ENCODE data around the gene KCNJ11.
"Not testable (repeated sequence)": the region's sequence is repeated elsewhere in the genome, so short reads cannot be mapped to it uniquely, and the experiment has no call there.

The KCNJ11 gene

DNA sequence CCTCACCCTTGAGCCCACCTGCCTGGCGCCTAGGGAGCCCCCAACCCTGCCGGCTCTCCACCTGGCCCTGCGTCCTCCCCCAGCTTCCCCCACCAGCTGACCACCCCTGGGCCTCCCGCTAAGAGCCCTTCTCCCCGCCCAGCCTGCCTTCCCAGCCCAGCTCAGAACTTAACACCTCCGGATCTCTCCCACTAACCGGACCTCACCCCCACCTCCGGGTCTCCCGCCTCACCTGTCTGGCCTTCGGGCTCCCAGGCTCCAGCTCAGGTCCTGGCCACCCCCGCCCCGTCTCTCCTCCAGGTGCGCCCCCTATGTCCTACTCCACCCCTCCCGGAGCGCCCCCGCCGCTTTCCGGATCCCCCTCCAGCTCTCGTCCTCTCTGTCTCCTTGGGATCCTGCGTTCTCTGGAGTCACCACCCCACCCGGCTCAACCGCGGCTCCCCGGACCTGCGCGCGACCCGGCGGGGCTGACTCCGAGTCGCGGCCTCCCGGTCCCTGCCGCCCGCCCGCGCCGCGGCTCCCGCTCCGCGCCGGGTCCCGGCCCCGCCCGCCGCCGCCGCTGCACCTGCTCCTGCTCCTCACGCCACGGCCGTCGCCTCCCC lies at the start of gene KCNJ11:
Gene KCNJ11 (minus strand): TSS at position 51 of the 602 bp plus-strand sequence. CDS start 568 bp downstream, outside the sequence.
- DNase-seq: peak in 1 of 3 experiments; percentile 90

DNA sequence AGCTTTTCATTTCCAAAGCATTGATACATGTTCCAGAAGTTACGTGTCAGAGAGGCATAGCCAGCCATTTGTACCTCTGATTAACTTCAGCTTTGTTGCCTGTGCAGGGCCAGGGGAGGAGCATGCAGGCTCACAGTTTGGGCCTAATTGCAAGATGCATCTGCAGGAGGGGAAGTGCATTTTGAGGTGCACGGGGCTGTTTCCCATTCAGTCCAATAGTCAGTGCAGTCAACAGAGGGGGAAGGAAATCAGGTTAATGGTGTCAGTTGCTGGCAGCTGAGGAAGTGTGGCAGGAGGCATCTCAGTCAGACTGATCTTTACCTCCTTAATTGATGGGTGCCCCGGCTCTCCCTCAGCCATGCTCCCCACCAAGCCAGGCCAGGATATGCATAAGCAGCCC lies 48.9 kb upstream of the KCNJ11 start:
- DNase-seq: peak in 1 of 3 experiments; percentile 7

GRCh38 chr11:17434108-17434507 lies 45.6 kb upstream of the KCNJ11 start:
- DNase-seq: no peak

- DNase-seq: no peak
Measured at GRCh38 chr11:17432002-17432401, 43.5 kb upstream of the KCNJ11 start.

DNA sequence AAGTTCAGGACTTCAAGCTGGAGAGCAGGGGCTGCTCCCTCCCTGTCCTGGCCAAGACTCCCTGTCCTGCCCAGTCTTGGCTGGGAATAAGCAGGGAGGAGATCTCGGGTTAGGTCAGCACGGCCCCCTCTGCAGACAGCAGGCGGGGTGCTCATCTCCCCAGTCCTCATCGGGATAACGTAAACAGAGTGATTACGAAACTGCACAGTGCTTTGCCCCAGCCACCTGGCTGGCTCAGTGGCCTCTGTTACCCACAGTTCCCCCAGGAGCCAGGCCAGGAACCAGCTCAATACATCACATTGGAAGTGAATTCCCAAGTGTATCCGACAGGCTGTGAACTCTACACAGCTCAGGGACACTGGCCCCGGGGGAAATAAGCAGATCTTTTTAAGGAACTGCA lies 42.7 kb upstream of the KCNJ11 start:
- DNase-seq: no peak

DNA sequence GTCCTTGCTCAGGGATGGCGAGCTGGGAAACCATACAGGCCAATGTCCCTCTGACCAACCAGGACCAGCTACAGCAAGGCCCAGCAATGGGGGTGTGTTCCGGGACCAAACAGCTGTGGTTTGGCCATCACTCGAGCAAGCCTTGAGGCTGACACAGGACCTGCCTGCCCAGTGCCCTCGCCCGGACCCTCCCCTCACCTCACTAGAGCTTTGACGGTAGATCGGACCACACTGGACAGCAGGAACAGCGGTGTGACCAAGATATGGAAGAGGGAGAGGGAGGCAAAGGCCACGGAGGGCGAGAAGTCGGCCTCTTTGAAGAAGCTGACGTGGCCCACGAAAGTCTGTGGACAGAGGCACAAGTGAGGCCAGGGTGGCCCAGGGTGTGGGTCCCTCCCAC lies 42.2 kb upstream of the KCNJ11 start:
- no peak for DNase-seq

DNA sequence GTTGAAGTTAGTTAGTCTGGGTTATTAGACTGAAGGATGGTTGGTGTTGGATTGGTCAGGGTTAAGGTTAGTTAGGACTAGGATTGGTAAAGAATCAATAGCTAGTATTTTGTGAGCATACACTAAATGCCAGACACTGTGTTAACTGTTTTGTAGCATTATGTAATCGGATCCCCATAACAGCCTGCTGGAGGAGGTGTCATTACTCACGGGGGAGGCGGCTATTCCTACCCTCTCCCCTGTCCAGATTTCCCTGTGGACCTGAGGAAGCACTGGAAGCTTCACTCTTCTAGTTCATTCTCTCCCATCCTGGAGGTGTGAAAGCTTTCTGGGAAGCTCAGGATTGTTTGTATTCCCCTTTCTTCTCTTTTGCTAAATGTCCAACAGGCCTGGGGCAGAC lies 40.5 kb upstream of the KCNJ11 start:
- DNase-seq: peak in 1 of 3 experiments; percentile 19

GRCh38 chr11:17428261-17428660 lies 39.8 kb upstream of the KCNJ11 start:
- no peak for DNase-seq

GRCh38 chr11:17426233-17426632 lies 37.8 kb upstream of the KCNJ11 start:
- DNase-seq: not testable (repeated sequence)

- no peak for DNase-seq
Measured at GRCh38 chr11:17423533-17424310, 35.3 kb upstream of the KCNJ11 start.

DNA sequence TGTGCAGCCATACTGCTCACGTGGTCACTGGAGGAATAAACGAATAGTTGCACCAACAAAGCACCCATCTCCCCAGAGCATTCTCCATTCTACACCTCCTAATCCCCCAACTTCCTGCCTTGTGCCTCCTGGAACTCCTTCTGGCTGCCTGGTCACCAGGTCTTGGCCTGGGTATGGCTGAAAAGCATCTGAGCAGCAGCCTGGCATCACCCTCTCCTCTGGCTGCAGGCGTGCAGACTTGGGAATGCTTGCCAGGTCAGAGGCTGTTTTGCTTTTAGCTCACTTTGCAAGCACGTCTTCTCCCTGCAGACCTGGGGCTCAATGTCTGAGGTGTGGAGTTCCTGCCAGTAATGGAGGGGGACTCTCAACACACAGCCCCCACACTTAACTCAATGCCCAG lies 33.3 kb upstream of the KCNJ11 start:
- DNase-seq: no peak

DNA sequence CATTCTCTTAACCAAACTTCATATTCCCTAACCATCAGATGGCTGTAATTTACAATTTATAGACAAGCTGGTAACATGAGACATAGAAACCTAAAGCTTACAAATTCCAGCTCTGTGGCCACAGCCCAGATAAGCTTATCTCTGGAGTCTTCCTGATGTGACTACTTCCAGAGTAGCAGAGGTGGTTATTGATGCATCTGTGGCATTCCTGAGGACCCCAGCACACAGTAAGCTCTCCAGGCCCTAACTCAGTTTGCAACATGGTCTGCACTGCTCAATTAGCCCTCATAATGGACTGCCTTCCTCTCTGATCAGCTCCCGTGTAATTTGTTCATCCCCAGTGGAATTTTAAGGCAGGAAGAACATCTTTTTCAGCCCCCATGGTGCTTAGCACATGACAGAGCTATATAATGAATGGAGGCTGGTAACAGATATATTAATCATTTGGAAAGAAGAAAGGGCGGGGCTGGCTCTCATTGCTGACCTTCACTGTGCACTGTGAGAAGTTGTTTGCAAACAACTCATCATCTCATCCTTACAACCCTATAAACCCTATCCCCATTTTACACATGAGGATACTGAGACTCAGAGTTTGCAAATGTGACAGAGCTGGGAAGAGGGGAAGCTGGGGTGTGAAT lies 30.1 kb upstream of the KCNJ11 start:
- no peak for DNase-seq

GRCh38 chr11:17416492-17416891 lies 28.0 kb upstream of the KCNJ11 start:
- DNase-seq: no peak

DNA sequence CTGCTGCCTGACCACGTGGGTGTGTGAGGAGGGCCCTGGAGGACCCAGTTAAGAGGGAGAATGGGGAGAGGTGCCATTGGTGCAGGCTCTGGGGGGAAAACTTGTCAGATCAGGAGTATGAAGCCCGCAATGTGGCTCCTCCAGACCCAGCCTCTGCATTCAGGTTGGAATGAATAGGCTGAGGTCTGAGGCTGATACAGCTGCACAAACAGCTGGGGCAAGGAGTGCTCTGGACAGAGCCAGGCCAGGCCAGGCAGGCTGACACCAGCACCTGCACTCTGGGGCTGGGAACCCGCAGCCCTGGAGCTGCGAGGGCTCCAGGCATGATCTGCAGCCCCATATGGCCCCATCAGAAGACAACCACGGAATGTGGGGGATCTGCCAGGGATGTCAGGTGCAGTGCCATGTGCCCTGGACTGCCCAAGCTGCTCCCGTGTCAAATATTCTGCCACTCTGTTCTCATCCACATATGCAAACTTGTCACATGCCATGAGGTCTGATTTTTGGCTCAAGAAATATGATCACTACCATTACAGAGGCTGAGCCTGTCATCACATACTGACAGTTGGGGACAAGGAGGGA lies 27.2 kb upstream of the KCNJ11 start:
- no peak for DNase-seq

DNA sequence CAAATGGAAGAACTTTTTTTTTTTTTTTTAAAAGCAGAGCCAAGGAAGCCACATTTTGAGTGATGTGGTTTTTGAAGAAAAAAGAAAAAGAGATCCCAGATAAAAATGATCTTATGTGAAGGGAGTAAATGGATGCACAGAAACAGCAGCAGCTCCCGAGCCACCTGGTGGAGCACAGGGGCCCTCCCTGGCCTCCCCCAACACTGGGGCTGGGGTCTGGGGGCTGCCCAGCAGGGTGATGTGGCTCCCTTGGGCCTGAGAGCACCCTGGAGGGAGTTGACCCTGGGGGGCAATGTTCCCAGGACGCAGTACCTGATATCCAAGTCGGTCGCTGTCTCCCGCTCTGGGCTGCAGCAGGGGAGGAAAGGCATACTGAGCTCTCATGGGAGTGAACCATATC lies 26.5 kb upstream of the KCNJ11 start:
- no peak for DNase-seq

DNA sequence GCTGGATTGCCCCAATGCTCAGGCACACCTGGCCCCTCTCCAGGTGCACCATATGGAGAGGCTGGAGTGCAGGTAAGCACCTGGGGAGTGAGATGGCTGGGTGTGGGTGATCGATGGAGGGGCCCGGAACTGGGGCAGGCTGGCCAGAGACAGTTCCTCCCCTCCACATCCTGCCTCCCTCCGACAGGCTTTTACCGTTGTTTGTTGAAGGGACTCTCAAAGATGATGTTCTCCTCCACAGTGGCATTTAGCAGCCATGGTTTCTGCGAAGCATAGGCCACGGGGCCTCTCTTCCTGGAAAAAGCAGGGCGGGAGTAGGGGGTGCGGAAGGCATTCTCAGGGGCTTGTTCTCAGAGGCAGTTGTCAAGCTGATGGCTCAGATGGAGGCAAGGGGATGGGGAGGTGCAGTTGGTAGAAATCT lies 25.9 kb upstream of the KCNJ11 start:
- peak in 2 of 3 experiments; percentile 70 to 84 for DNase-seq

GRCh38 chr11:17413414-17414316 lies 25.2 kb upstream of the KCNJ11 start:
- peak; percentile 75 to 94 (median 75) for DNase-seq

DNA sequence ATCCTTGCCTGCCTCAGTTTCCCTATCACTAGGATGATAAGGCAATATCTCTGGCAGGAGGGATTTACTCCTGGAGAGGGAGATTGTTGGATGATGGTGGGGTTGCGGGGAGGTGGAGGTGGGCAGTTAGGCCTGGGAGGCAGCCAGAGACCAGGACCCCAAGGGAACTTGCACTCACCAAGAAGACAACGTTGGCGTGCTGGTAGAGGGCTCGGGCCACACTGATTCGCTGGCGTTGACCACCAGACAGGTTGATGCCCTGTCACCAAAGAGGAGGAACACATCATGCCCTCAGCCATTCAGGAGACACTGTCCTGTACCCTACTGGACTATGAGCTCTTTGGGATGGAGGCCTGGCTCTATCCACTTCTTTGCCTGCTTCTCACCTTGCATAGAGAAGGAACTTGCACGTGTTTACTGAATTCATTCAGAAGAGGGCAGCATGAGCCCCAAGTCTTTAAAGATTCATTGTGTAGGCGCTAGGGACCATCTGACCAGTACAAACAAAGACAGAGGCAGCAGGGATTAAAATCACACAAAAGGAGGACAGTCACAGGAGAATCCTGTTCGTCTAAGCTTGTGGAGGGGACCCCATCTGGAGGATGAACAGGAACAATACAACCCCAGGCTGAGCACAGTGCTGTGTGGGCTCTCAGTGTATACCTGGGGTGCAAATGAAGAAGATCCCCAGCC lies 24.2 kb upstream of the KCNJ11 start:
- DNase-seq: peak; percentile 39 to 77 (median 50)

- no peak for DNase-seq
Measured at GRCh38 chr11:17411418-17411817, 23.0 kb upstream of the KCNJ11 start.

DNA sequence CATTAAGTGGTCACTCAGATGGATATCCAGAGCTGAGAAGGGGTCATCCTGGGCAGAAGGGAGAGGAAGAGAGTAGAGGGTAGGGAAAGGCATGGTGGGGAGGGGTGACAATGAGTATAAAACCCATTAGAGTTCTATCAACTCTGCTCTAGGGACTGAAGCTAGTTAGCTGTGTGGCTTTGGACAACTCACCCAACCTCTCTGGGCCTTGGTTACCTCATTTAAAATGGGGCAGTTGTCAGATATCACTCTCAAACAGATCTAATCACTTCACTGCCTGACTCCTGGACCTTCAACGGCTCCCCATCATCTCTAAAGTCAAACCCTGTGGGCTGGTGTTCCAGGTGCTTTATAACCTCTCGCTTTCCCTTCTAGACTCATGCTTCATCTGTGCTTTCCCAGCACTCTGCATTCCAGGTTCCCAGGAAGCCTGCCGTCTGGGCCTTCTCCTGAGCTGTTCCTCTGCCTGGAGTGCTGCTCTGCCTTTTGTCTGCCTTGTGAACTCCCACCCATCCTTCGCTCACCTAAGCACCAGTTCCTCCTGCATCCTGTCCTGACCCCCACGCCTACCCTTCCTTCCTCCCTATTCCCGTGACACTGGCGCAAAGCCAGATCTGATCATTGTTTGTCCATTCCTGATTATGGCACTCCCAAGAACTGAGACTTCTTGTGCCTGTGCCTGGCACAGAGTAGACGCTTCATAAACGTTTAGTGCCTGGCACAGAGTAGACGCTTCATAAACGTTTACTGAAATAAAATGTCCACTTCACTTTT lies 22.3 kb upstream of the KCNJ11 start:
- DNase-seq: peak in 2 of 3 experiments; percentile 24 to 30

DNA sequence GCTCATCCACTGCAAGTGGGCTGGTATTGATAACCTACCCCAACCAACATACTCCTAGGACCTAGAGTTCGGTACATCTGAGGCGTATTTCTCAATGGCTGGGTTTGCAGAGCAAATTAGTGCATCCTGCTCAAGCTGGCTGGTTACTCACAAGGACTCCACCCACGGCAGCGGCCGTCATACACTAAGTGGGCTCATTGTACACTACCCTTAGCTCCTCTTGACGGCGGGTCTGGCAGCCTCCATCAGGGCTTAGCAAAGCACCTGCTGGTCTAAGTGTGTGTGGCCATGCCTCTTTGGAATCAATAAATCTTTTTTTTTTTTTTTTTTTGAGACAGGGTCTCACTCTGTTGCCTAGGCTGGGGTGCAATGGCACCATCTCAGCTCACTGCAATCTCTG lies 20.2 kb upstream of the KCNJ11 start:
- peak in 2 of 3 experiments; percentile 25 to 80 for DNase-seq

All from NCI-H1417 (cell line).